ENCODE results near the gene TTC33.

Gene TTC33

DNA sequence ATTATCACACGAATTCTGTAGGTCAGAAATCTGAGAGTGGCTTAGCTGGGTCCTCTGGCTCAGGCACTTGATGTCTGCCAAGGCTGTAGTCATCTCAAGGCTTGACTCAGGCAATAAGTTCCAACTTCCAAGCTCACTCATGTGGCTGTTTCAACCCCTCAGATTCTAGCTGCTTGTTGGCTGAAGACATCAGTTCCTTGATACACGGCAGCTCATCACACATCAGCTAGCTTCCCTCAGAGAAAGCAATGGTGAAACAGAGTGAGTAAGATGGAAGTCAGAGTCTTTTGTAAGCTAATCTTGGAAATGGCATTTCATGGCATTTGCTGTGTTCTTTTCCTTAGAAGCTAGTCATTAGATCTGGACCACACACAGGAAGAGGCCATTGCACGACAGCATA lies 280.2 kb downstream of the TTC33 start:
- DNase-seq: no peak

DNA sequence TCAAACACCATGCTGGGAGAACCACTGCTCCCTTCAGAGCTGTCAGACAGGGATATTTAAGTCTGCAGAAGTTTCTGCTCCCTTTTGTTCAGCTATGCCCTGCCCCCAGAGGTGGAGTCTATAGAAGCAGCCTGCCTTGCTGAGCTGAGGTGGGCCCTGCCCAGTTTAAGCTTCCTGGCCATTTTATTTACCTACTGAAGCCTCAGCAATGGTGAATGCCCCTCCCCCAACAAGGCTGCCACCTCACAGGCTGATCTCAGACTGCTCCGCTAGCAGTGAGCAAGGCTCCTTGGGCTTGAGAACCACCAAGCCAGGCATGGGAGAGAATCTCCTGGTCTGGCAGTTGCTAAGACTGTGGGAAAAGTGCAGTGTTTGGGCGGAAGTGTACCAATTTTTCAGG lies 281.5 kb downstream of the TTC33 start:
- no peak for DNase-seq

DNA sequence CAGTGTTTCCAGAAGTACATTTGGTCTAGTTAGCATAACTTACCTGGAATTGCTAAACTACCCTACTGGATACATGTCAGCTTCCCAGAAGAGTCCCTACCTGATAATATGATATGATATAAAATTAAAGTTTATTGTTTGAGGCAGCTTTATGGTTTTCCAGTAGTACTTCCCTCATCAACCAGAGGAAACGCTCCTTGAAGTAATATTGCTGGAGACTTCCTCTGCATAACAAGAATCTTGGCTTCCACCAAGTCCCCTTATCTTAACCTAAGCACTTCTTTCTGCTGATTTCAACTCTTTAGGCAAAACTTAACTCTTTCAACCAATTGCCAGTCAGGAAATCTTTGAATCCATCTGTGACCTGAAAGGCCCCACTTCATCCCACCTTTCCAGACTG lies 290.3 kb downstream of the TTC33 start:
- DNase-seq: no peak

DNA sequence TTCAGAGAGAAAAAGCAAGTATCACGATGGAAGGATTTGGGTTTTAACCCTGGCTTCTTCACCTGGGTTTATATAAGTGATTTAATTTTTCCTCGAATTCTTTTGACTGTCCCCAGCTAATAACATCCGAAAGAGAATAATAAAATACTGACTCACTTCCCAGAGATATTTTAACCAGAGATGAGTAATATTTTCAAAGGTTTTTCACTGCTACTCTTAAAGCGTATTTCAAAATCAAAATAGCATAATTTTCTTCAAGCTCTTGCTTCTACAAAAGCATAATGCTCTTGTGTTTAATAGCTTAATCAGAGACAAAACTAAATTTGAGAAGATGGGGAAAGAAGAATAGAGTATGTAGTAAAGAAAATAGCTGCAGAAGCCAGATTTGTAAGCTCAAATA lies 291.2 kb downstream of the TTC33 start:
- no peak for DNase-seq

Measured in activated CD4-positive, CD25-positive, alpha-beta regulatory T cell (primary cell).